Lung (tissue), 12 donors: ENCODE results near the gene GDNF. TPM values are rescaled to one million over a fixed set of nuclear protein-coding genes. Genes with fewer than 3 reads are reported as not detected.

Experiments used
- ATAC-seq: fragments of 200-7000 bp; cut with Tn5 transposase; one replicate; pipeline ENCODE4 v1.9.1; 2020; ENCODE audit warnings: moderate number of reproducible peaks; ENCODE audit not compliant: insufficient read depth, low FRiP score
- DNase-seq, 3 donors: peaks; one replicate each; pipeline ENCODE4 v3.0.0-alpha.2; 2013 to 2017
- H3K27ac ChIP-seq, 2 donors: one replicate each; pipeline ENCODE4 v1.5.1; 2013; ENCODE audit warnings: mild to moderate bottlenecking in 2 of 2, moderate library complexity in 2 of 2, control low read depth in 1 of 2, inconsistent platforms in 1 of 2, low read depth in 1 of 2, low read length in 1 of 2
- H3K27me3 ChIP-seq, 3 donors: one replicate each; pipeline ENCODE4 v1.5.1; 2013; ENCODE audit warnings: low read length in 2 of 3; ENCODE audit not compliant: control insufficient read depth in 3 of 3, insufficient read depth in 3 of 3
- H3K36me3 ChIP-seq, 4 donors: one replicate each; pipeline ENCODE4 v1.5.1; 2013; ENCODE audit warnings: low read length in 4 of 4, mild to moderate bottlenecking in 1 of 4, moderate library complexity in 1 of 4; ENCODE audit not compliant: control insufficient read depth in 4 of 4, insufficient read depth in 4 of 4
- H3K4me1 ChIP-seq, 5 donors: one replicate each; pipeline ENCODE4 v1.5.1; 2013; ENCODE audit warnings: low read length in 5 of 5, mild to moderate bottlenecking in 2 of 5, moderate library complexity in 1 of 5; ENCODE audit not compliant: control insufficient read depth in 5 of 5, insufficient read depth in 5 of 5
- H3K4me3 ChIP-seq: one replicate; pipeline ENCODE4 v1.5.1; 2013; ENCODE audit warnings: mild to moderate bottlenecking, control low read depth, moderate library complexity
- H3K9ac ChIP-seq, 2 donors: one replicate each; pipeline ENCODE4 v1.5.1; 2013; ENCODE audit warnings: low read length in 2 of 2, control low read depth in 1 of 2; ENCODE audit not compliant: insufficient read depth in 1 of 2
- H3K9me3 ChIP-seq, 4 donors: one replicate each; pipeline ENCODE4 v1.5.1; 2013; ENCODE audit warnings: low read length in 3 of 4, mild to moderate bottlenecking in 1 of 4, moderate library complexity in 1 of 4; ENCODE audit not compliant: control insufficient read depth in 4 of 4, insufficient read depth in 3 of 4
- WGBS, 2 donors: extraction: QIAGEN DNeasy Blood & Tissue Kit; methylation state at CpG; one replicate each; pipeline ENCODE4 v1.1.7; 2013; 5-methylcytosine and 5-hydroxymethylcytosine counted together
- polyA plus RNA-seq, 2 donors: library from polyadenylated mRNA; stranded (reverse); fragments of 200-250 nt; gene quantifications; one replicate each; pipeline ENCODE4 v1.2.1, GENCODE V29; 2013
- total RNA-seq, 2 donors: library from RNA; depleted of rRNA in 1 of 2; stranded (reverse); fragments of >200 nt in 1 of 2; gene quantifications; one replicate each; pipeline ENCODE4 v1.2.1, GENCODE V29; 2014 to 2021
- TF ChIP-seq, protein P1 (sequence below): IDR thresholded peaks from 2 replicates; pipeline ENCODE4 v1.5.1; 2012; ENCODE audit warnings: mild to moderate bottlenecking; ENCODE audit errors: control extremely low read depth, extremely low read depth
- donor health status: control.
- donor health status: control.
- donor health status: Bipolar disorder and iron deficiency.
- donor health status: healthy.
- donor health status: DM: yes; HTN: yes; CAD: no.

GDNF gene
- total and polyA plus RNA-seq, 4 donors, result 0.05 TPM; not detected in 3

DNA sequence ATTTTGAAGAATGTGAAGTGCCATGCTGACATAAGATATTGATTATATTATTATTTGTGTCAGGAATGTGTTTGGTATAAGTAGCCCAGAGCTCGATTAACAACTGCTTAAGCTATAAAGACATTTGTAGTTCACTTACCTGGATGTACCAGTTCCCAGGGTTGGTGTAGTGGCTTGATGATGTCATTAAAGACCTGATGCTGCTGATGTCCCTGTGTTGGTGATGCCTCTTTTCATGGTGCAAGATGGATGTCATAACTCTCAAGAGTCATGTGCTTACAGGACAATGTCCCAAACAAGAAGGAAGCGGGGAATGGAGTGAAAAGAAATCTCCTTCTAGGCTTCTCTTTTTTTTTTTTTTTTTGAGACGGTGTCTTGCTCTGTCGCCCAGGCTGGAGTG, 11.5 kb upstream of the GDNF start:
- Histone ChIP-seq H3K27me3 (peaks cover 0 to 21% (median 5%) of the 10 kb centered on the region in 3 donors), H3K4me1 (no peaks in the 10 kb centered on the region), H3K36me3 (no peaks in the 10 kb centered on the region), H3K9ac (no peak overlapping the region), H3K27ac (no peak overlapping the region), H3K9me3 (peaks cover 0 to 2% (median 0%) of the 10 kb centered on the region in 4 donors), H3K4me3 (no peak overlapping the region)
- TF ChIP-seq, protein P1, sequence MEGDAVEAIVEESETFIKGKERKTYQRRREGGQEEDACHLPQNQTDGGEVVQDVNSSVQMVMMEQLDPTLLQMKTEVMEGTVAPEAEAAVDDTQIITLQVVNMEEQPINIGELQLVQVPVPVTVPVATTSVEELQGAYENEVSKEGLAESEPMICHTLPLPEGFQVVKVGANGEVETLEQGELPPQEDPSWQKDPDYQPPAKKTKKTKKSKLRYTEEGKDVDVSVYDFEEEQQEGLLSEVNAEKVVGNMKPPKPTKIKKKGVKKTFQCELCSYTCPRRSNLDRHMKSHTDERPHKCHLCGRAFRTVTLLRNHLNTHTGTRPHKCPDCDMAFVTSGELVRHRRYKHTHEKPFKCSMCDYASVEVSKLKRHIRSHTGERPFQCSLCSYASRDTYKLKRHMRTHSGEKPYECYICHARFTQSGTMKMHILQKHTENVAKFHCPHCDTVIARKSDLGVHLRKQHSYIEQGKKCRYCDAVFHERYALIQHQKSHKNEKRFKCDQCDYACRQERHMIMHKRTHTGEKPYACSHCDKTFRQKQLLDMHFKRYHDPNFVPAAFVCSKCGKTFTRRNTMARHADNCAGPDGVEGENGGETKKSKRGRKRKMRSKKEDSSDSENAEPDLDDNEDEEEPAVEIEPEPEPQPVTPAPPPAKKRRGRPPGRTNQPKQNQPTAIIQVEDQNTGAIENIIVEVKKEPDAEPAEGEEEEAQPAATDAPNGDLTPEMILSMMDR, result no peak
- ATAC-seq, result no peak
- DNase-seq, result no peak
- 89 to 90% methylated on average over 4 of the region's 4 CpGs for WGBS, 2 donors

DNA sequence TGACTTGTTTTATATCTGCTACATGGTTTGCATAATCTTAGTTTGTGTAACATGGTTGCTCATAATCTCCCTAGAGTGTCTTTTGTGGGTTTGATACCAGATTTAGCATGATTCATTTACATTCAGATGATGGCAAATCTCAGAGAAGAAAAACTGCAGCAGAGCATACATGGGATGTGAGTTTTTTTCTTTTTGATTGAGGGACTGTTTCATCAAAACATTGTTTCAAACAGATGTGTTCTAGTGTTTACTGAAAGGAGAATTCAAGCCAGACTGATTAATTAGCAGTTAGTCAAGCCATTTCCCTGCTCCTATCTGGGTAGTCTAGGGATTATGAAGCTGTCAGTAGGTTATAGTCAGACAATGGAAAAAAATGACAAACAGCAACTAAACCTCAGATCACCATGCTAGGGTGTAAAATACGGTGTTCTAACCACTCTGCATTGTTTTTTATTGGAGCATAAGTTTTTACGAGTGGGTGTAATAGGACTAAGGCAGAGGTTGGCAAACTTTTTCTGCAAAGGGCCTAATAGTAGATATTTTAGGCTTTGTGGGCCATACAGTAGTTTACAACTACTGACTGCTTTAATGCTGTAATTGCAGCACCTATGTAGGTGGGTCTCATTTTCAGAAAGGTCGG, 10.5 kb upstream of the GDNF start:
- TF ChIP-seq, protein P1, result no peak
- no peak for ATAC-seq
- no peak overlapping the region for H3K4me3 ChIP-seq

DNA sequence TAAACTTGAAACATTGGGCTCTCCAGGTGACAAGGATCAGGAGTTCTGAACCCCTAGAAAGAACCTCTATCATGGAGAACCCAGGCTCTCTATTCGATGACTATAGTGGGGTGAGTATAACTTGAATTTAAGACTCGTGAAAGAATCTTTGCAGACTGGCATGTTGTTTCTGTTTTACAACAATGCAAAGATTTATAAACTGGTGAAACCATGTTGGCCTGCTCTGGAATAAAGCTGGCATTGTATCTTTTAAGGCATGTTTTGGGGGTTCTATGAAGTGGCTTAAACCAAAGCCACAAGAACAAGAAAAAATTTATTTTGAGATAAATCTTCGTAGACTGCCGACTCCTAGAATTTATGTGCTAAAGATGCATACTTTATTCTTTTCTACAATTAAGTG, 9.8 kb upstream of the GDNF start:
- Histone ChIP-seq H3K36me3 (no peaks in the 10 kb centered on the region), H3K9me3 (peaks cover 0 to 2% (median 0%) of the 10 kb centered on the region in 4 donors), H3K27me3 (peaks cover 0 to 25% (median 12%) of the 10 kb centered on the region in 3 donors), H3K9ac (no peak overlapping the region), H3K4me3 (no peak overlapping the region), H3K4me1 (no peaks in the 10 kb centered on the region), H3K27ac (no peak overlapping the region)
- TF ChIP-seq, protein P1, result no peak
- WGBS, 2 donors, result 86 to 89% methylated on average over 4 of the region's 4 CpGs
- no peak for DNase-seq
- no peak for ATAC-seq

More for the DNA sequence above, 10.5 kb upstream of the GDNF start:
- H3K27ac ChIP-seq, result no peak overlapping the region
- 67 to 74% methylated on average over 3 of the region's 3 CpGs for WGBS, 2 donors
- DNase-seq, result no peak
- no peaks in the 10 kb centered on the region for H3K36me3 ChIP-seq
- peaks cover 0 to 21% (median 8%) of the 10 kb centered on the region in 3 donors for H3K27me3 ChIP-seq
- peaks cover 0 to 2% (median 0%) of the 10 kb centered on the region in 4 donors for H3K9me3 ChIP-seq
- no peak overlapping the region for H3K9ac ChIP-seq
- H3K4me1 ChIP-seq, result no peaks in the 10 kb centered on the region
